Urinary bladder (tissue), 4 donors: ENCODE results near the gene LCMT2. TPM values are rescaled to one million over a fixed set of nuclear protein-coding genes. Genes with fewer than 3 reads are reported as not detected.
A peak's percentile ranks its signal among the peaks of the same experiment; 100 is the strongest.

Source experiments
- DNase-seq: peaks from one replicate; pipeline ENCODE4 v3.0.0-alpha.2; 2015; ENCODE audit errors: extremely low spot score
- H3K27ac ChIP-seq: one replicate; pipeline ENCODE4 v1.5.1; 2013; ENCODE audit warnings: low read depth, mild to moderate bottlenecking, moderate library complexity
- H3K36me3 ChIP-seq: one replicate; pipeline ENCODE4 v1.6.1; 2013; ENCODE audit warnings: mild to moderate bottlenecking, moderate library complexity; ENCODE audit not compliant: insufficient read depth
- H3K4me1 ChIP-seq: one replicate; pipeline ENCODE4 v1.6.1; 2013; ENCODE audit warnings: mild to moderate bottlenecking, moderate library complexity; ENCODE audit not compliant: insufficient read depth
- H3K4me3 ChIP-seq: one replicate; pipeline ENCODE4 v1.5.1; 2013; ENCODE audit warnings: low read depth, low read length
- WGBS: extraction: QIAGEN DNeasy Blood & Tissue Kit; methylation state at CpG from one replicate; pipeline ENCODE4 v1.1.7; 2013; 5-methylcytosine and 5-hydroxymethylcytosine counted together
- polyA plus RNA-seq: library from polyadenylated mRNA; stranded (reverse); fragments of 200-250 nt; gene quantifications from one replicate; pipeline ENCODE4 v1.2.3, GENCODE V29; 2013
- total RNA-seq: library from RNA; depleted of rRNA; stranded (reverse); fragments of >200 nt; gene quantifications from one replicate; pipeline ENCODE4 v1.2.3, GENCODE V29; 2014
- donor health status: healthy with polysubstance abuse.
- donor health status: healthy.

LCMT2 gene
- total RNA-seq (8.0 TPM), polyA plus RNA-seq (5.5 TPM)

- Histone ChIP-seq H3K4me1 (no peaks in the 10 kb centered on the region), H3K27ac (peak within 1 kb of the TSS; percentile 90), H3K4me3 (peak within 1 kb of the TSS; percentile 86), H3K36me3 (no peaks in the 10 kb centered on the region)
- DNase-seq = peak; percentile 94
- under 1% methylated on average over 86 of the region's 86 CpGs for WGBS
Measured at GRCh38 chr15:43329960-43330779, at the start of gene LCMT2. Gene LCMT2, minus strand, starts transcription at chr15:43330573. Its CDS starts 84 bp downstream, at chr15:43330489.

GRCh38 chr15:43378601-43379000 is 48.2 kb upstream of the LCMT2 start:
- no peak overlapping the region for H3K27ac ChIP-seq
- DNase-seq = no peak
- no peak overlapping the region for H3K4me3 ChIP-seq
- H3K4me1 ChIP-seq = no peaks in the 10 kb centered on the region
- H3K36me3 ChIP-seq = peaks cover 3% of the 10 kb centered on the region

DNA sequence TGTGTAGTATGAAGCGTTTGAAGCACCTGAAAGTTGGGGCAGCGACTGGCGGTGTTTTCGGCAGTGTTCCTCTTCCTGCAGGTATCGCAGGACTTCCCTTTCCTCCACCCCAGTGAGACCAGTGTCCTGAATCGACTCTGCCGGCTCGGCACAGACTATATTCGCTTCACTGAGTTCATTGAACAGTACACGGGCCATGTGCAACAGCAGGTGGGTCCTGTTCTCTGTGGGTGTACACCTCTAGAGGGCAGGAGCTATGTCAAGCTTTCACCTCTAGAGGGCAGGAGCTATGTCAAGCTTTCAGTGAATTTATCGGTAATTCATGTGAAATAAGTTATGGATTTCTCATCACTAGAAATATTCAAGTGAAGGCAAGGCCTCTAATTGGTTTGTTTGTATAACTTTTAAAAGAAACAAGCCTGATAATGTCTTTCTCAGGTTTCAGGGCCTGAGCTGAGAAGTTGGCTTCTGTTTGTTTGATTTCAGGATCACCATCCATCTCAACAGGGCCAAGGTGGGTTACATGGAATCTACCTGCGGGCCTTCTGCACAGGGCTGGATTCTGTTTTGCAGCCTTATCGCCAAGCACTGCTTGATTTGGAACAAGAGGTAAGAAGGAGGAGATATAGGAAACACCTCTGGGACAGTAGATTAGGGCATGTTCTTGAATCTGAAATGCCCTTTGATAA is 45.8 kb upstream of the LCMT2 start:
- H3K4me1 ChIP-seq = no peaks in the 10 kb centered on the region
- WGBS = 81% methylated on average over 13 of the region's 13 CpGs
- no peak overlapping the region for H3K4me3 ChIP-seq
- no peaks in the 10 kb centered on the region for H3K36me3 ChIP-seq
- no peak overlapping the region for H3K27ac ChIP-seq
- no peak for DNase-seq

DNA sequence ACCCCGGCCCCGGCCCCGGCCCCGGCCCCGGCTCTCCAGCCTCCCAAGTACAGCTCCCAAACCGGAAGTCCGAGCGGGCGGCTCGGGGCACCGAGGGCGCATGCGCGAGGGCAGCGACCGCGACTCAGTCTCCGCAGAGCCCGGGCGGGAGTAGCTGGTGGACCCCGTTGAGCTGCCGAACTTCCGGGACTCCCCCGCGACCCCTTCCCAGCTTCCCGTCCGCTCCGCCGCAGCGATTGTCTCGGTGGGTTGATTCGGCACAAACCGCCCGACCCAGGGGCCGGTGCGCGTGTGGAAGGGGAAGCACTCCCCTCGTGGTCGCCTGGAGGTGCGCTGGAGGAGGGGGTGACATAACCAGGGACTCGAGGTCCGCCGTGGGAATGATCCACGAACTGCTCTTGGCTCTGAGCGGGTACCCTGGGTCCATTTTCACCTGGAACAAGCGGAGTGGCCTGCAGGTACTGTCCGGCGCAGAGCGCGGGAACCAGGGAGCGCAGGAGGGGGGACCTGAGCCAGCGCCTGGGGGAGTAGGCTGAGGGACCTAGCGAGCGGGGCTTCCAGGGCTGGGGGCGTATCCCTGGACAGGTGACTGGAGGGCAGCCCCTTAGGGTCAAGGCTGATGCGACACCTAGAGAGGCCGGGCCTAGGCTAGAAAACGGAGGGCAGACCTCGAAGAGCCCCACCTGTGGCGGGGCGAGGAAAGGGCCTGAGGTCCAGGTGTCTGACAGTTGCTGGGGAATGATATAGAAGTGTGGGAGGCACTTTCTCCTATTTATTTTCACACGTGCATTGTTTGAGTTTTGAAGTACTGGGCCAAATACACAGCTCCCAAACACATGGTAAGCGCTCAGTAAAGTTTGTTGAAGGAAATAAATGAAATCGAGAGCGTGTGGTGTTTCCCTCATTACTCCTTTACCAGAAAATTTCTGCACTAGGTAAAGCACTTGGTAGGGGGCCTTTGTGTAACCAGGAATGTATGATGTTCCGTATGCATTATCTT is 40.9 kb upstream of the LCMT2 start, which contains the start of the genes TUBGCP4 and ZSCAN29:
TSS of gene TUBGCP4 (plus strand) at position 127 of the 1,000 bp plus-strand sequence. CDS start at position 381, 254 bp downstream.
TSS of gene ZSCAN29 (minus strand) at position 69 of the 1,000 bp plus-strand sequence. CDS start 1,130 bp downstream, outside the sequence.
- WGBS = 3% methylated on average over 66 of the region's 66 CpGs
- H3K36me3 ChIP-seq = no peaks in the 10 kb centered on the region
- H3K4me3 ChIP-seq = peak within 1 kb of the TSS; percentile 96
- H3K4me1 ChIP-seq = no peaks in the 10 kb centered on the region
- H3K27ac ChIP-seq = no peak within 1 kb of the TSS
- peak; percentile 33 for DNase-seq

- 1% methylated on average over 45 of the region's 45 CpGs for WGBS
- Histone ChIP-seq H3K36me3 (no peaks in the 10 kb centered on the region), H3K4me1 (no peaks in the 10 kb centered on the region), H3K27ac (no peak overlapping the region), H3K4me3 (peak overlapping the region; percentile 96)
- DNase-seq = no peak
Measured at GRCh38 chr15:43370310-43370974, 40.1 kb upstream of the LCMT2 start.

GRCh38 chr15:43361313-43361903 is 31.0 kb upstream of the LCMT2 start:
- no peak overlapping the region for H3K27ac ChIP-seq
- H3K36me3 ChIP-seq = peaks cover 13% of the 10 kb centered on the region
- H3K4me3 ChIP-seq = no peak overlapping the region
- no peaks in the 10 kb centered on the region for H3K4me1 ChIP-seq
- 98% methylated on average over 7 of the region's 7 CpGs for WGBS
- no peak for DNase-seq

- Histone ChIP-seq H3K27ac (no peak overlapping the region), H3K4me1 (no peaks in the 10 kb centered on the region), H3K4me3 (no peak overlapping the region), H3K36me3 (peaks cover 13% of the 10 kb centered on the region)
- WGBS = 86% methylated on average over 4 of the region's 4 CpGs
- no peak for DNase-seq
Measured at GRCh38 chr15:43360821-43361220, 30.4 kb upstream of the LCMT2 start.

- Histone ChIP-seq H3K36me3 (no peaks in the 10 kb centered on the region), H3K27ac (no peak overlapping the region), H3K4me1 (no peaks in the 10 kb centered on the region), H3K4me3 (no peak overlapping the region)
- WGBS = 77% methylated on average over 2 of the region's 2 CpGs
- no peak for DNase-seq
Measured at GRCh38 chr15:43352693-43353382, 22.5 kb upstream of the LCMT2 start.

GRCh38 chr15:43347114-43347513 is 16.7 kb upstream of the LCMT2 start:
- Histone ChIP-seq H3K36me3 (no peaks in the 10 kb centered on the region), H3K27ac (no peak overlapping the region), H3K4me3 (no peak overlapping the region), H3K4me1 (no peaks in the 10 kb centered on the region)
- WGBS = 78% methylated on average over 3 of the region's 3 CpGs
- DNase-seq = no peak

DNA sequence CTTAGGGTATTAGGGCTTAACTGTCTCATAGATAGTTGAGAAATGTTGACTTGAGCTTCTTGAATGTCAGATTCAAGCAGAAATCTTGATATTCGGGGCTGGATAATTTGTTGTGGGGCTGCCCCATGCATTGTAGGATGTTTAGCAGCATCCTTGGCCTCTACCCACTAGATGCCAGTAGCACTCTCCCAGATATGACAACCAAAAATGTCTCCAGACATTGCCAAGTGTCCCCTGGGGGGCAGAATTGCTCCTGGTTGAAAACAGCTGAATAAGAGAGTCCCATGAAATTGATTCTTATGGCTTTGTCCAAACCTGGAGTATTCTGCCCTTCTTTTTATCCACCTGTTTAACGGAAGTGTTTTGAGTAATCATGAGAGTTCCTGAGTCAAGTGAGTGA is 15.9 kb upstream of the LCMT2 start:
- Histone ChIP-seq H3K36me3 (no peaks in the 10 kb centered on the region), H3K27ac (no peak overlapping the region), H3K4me1 (no peaks in the 10 kb centered on the region), H3K4me3 (no peak overlapping the region)
- DNase-seq = no peak
- 94% methylated on average over 2 of the region's 2 CpGs for WGBS

DNA sequence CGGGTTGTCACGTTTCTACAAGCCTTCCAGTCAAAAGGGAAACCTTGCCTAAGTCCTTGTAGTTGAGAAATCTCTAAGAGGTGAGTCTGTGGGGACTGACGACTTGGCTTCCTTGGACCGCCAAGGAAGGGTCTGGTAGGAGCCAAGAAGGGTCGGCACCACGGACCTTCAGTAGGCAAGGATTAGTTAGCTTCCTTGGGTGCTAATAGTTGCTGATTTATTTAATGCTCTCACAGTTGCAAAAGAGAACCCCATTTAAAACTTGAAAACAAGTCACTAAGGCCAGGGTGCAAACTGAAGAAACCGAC is 361 bp upstream of the LCMT2 start:
- 5% methylated on average over 7 of the region's 7 CpGs for WGBS
- H3K4me1 ChIP-seq = no peaks in the 10 kb centered on the region
- H3K36me3 ChIP-seq = no peaks in the 10 kb centered on the region
- peak overlapping the region; percentile 86 for H3K4me3 ChIP-seq
- DNase-seq = no peak
- peak overlapping the region; percentile 81 for H3K27ac ChIP-seq
